ENCODE data around the gene GBP3.
"Not testable (repeated sequence)": the region's sequence is repeated elsewhere in the genome, so short reads cannot be mapped to it uniquely, and the experiment has no call there.

Gene GBP3

GRCh38 chr1:89047734-89048133, 25.1 kb upstream of the GBP3 start:
- Histone ChIP-seq H3K4me3 (no peak overlapping the region), H3K27me3 (ENCODE audit: low read depth) (no peaks in the 10 kb centered on the region), H3K9me3 (no peaks in the 10 kb centered on the region), H3K4me1 (no peaks in the 10 kb centered on the region), H3K36me3 (replicated peaks) (no peaks in the 10 kb centered on the region)
- no peak for DNase-seq (ENCODE audit: low spot score in 2 of 2)
- in situ Hi-C loops (cut with MboI; ENCODE audit: low sequenced_read_pairs), result no loop called here

GRCh38 chr1:89046318-89047183, 23.9 kb upstream of the GBP3 start:
- DNase-seq (ENCODE audit: low spot score in 2 of 2); H3K4me1 ChIP-seq; in situ Hi-C loops (cut with MboI; ENCODE audit: low sequenced_read_pairs); H3K4me3 ChIP-seq; H3K36me3 ChIP-seq (replicated peaks); H3K27me3 ChIP-seq (ENCODE audit: low read depth); H3K9me3 ChIP-seq: not testable (repeated sequence)

GRCh38 chr1:89044970-89045721, 22.5 kb upstream of the GBP3 start:
- in situ Hi-C loops (cut with MboI; ENCODE audit: low sequenced_read_pairs), result no loop called here
- Histone ChIP-seq H3K4me1 (no peaks in the 10 kb centered on the region), H3K36me3 (replicated peaks) (no peaks in the 10 kb centered on the region), H3K9me3 (no peaks in the 10 kb centered on the region), H3K27me3 (ENCODE audit: low read depth) (no peaks in the 10 kb centered on the region), H3K4me3 (no peak overlapping the region)
- no peak for DNase-seq (ENCODE audit: low spot score in 2 of 2)

GRCh38 chr1:89043940-89044339, 21.3 kb upstream of the GBP3 start:
- no peaks in the 10 kb centered on the region for H3K9me3 ChIP-seq
- in situ Hi-C loops (cut with MboI; ENCODE audit: low sequenced_read_pairs), result no loop called here
- H3K4me1 ChIP-seq, result no peaks in the 10 kb centered on the region
- H3K4me3 ChIP-seq, result no peak overlapping the region
- no peaks in the 10 kb centered on the region for H3K27me3 ChIP-seq (ENCODE audit: low read depth)
- H3K36me3 ChIP-seq (replicated peaks), result no peaks in the 10 kb centered on the region
- DNase-seq (ENCODE audit: low spot score in 2 of 2), result no peak

- H3K4me1 ChIP-seq, result no peaks in the 10 kb centered on the region
- no peak for DNase-seq (ENCODE audit: low spot score in 2 of 2)
- H3K9me3 ChIP-seq, result no peaks in the 10 kb centered on the region
- H3K36me3 ChIP-seq (replicated peaks), result no peaks in the 10 kb centered on the region
- H3K27me3 ChIP-seq (ENCODE audit: low read depth), result no peaks in the 10 kb centered on the region
- in situ Hi-C loops (cut with MboI; ENCODE audit: low sequenced_read_pairs), result no loop called here
- no peak overlapping the region for H3K4me3 ChIP-seq
Observed at GRCh38 chr1:89042491-89042890, 19.8 kb upstream of the GBP3 start.

- Histone ChIP-seq H3K27me3 (ENCODE audit: low read depth) (no peaks in the 10 kb centered on the region), H3K4me1 (no peaks in the 10 kb centered on the region), H3K36me3 (replicated peaks) (no peaks in the 10 kb centered on the region), H3K9me3 (no peaks in the 10 kb centered on the region), H3K4me3 (no peak overlapping the region)
- in situ Hi-C loops (cut with MboI; ENCODE audit: low sequenced_read_pairs), result no loop called here
- no peak for DNase-seq (ENCODE audit: low spot score in 2 of 2)
Observed at GRCh38 chr1:89041721-89042120, 19.1 kb upstream of the GBP3 start.

GRCh38 chr1:89041119-89041641, 18.5 kb upstream of the GBP3 start:
- H3K27me3 ChIP-seq (ENCODE audit: low read depth), result no peaks in the 10 kb centered on the region
- H3K9me3 ChIP-seq, result no peaks in the 10 kb centered on the region
- no peak for DNase-seq (ENCODE audit: low spot score in 2 of 2)
- H3K36me3 ChIP-seq (replicated peaks), result no peaks in the 10 kb centered on the region
- H3K4me3 ChIP-seq, result no peak overlapping the region
- in situ Hi-C loops (cut with MboI; ENCODE audit: low sequenced_read_pairs), result no loop called here
- H3K4me1 ChIP-seq, result no peaks in the 10 kb centered on the region

GRCh38 chr1:89040315-89040626, 17.6 kb upstream of the GBP3 start:
- DNase-seq (ENCODE audit: low spot score in 2 of 2), result no peak
- H3K27me3 ChIP-seq (ENCODE audit: low read depth), result no peaks in the 10 kb centered on the region
- in situ Hi-C loops (cut with MboI; ENCODE audit: low sequenced_read_pairs), result no loop called here
- no peak overlapping the region for H3K4me3 ChIP-seq
- no peaks in the 10 kb centered on the region for H3K4me1 ChIP-seq
- no peaks in the 10 kb centered on the region for H3K9me3 ChIP-seq
- H3K36me3 ChIP-seq (replicated peaks), result no peaks in the 10 kb centered on the region

GRCh38 chr1:89037186-89037585, 14.5 kb upstream of the GBP3 start:
- Histone ChIP-seq H3K27me3 (ENCODE audit: low read depth) (no peaks in the 10 kb centered on the region), H3K9me3 (no peaks in the 10 kb centered on the region), H3K4me1 (no peaks in the 10 kb centered on the region), H3K36me3 (replicated peaks) (no peaks in the 10 kb centered on the region), H3K4me3 (no peak overlapping the region)
- in situ Hi-C loops (cut with MboI; ENCODE audit: low sequenced_read_pairs), result no loop called here
- DNase-seq (ENCODE audit: low spot score in 2 of 2), result no peak

GRCh38 chr1:89035080-89035479, 12.4 kb upstream of the GBP3 start:
- Histone ChIP-seq H3K9me3 (no peaks in the 10 kb centered on the region), H3K27me3 (ENCODE audit: low read depth) (no peaks in the 10 kb centered on the region), H3K4me1 (no peaks in the 10 kb centered on the region), H3K36me3 (replicated peaks) (no peaks in the 10 kb centered on the region), H3K4me3 (no peak overlapping the region)
- DNase-seq (ENCODE audit: low spot score in 2 of 2), result no peak
- in situ Hi-C loops (cut with MboI; ENCODE audit: low sequenced_read_pairs), result no loop called here

- H3K27me3 ChIP-seq (ENCODE audit: low read depth); DNase-seq (ENCODE audit: low spot score in 2 of 2); H3K4me3 ChIP-seq; H3K4me1 ChIP-seq; H3K9me3 ChIP-seq; H3K36me3 ChIP-seq (replicated peaks); in situ Hi-C loops (cut with MboI; ENCODE audit: low sequenced_read_pairs): not testable (repeated sequence)
Observed at GRCh38 chr1:89034004-89034403, 11.3 kb upstream of the GBP3 start.

- H3K4me1 ChIP-seq; in situ Hi-C loops (cut with MboI; ENCODE audit: low sequenced_read_pairs); H3K9me3 ChIP-seq; DNase-seq (ENCODE audit: low spot score in 2 of 2); H3K36me3 ChIP-seq (replicated peaks); H3K4me3 ChIP-seq; H3K27me3 ChIP-seq (ENCODE audit: low read depth): not testable (repeated sequence)
Observed at GRCh38 chr1:89029051-89029450, 6.4 kb upstream of the GBP3 start.

- no peak for DNase-seq (ENCODE audit: low spot score in 2 of 2)
- Histone ChIP-seq H3K4me1 (no peaks in the 10 kb centered on the region), H3K36me3 (replicated peaks) (no peaks in the 10 kb centered on the region), H3K4me3 (no peak overlapping the region), H3K9me3 (no peaks in the 10 kb centered on the region), H3K27me3 (ENCODE audit: low read depth) (no peaks in the 10 kb centered on the region)
- in situ Hi-C loops (cut with MboI; ENCODE audit: low sequenced_read_pairs), result no loop called here
Observed at GRCh38 chr1:89025928-89026327, 3.3 kb upstream of the GBP3 start.

- in situ Hi-C loops (cut with MboI; ENCODE audit: low sequenced_read_pairs), result no loop called here
- Histone ChIP-seq H3K27me3 (ENCODE audit: low read depth) (no peaks in the 10 kb centered on the region), H3K36me3 (replicated peaks) (no peaks in the 10 kb centered on the region), H3K4me3 (no peak overlapping the region), H3K9me3 (no peaks in the 10 kb centered on the region), H3K4me1 (no peaks in the 10 kb centered on the region)
- DNase-seq (ENCODE audit: low spot score in 2 of 2), result no peak
Observed at GRCh38 chr1:89023026-89023425, 360 bp upstream of the GBP3 start.

Measured in HAP-1 (cell line).